Lower leg skin (tissue), 3 donors: ENCODE measurements around the gene AAGAB.

Source experiments
- CTCF ChIP-seq, 3 donors: fragments of 450-650 bp; IDR thresholded peaks; one replicate each; pipeline ENCODE4 v1.5.1; 2016; ENCODE audit warnings: antibody characterized with exemption in 3 of 3, mild to moderate bottlenecking in 3 of 3, moderate library complexity in 2 of 3
- POLR2A ChIP-seq, 2 donors: fragments of 450-650 bp; IDR thresholded peaks; one replicate each; pipeline ENCODE4 v1.6.1; 2016 to 2017; ENCODE audit warnings: antibody characterized with exemption in 2 of 2, mild to moderate bottlenecking in 1 of 2, moderate library complexity in 1 of 2

- no peak for TF ChIP-seq CTCF (IDR thresholded peaks at IDR 0.05)
- no peak for TF ChIP-seq POLR2A (IDR thresholded peaks at IDR 0.05)
These were observed 60.0 kb downstream of the AAGAB start for GRCh38 chr15:67194171-67195114.
